Measurements from ENCODE around the gene FUCA1.
"Not testable (repeated sequence)": the region's sequence is repeated elsewhere in the genome, so short reads cannot be mapped to it uniquely, and the experiment has no call there.

The FUCA1 gene

DNA sequence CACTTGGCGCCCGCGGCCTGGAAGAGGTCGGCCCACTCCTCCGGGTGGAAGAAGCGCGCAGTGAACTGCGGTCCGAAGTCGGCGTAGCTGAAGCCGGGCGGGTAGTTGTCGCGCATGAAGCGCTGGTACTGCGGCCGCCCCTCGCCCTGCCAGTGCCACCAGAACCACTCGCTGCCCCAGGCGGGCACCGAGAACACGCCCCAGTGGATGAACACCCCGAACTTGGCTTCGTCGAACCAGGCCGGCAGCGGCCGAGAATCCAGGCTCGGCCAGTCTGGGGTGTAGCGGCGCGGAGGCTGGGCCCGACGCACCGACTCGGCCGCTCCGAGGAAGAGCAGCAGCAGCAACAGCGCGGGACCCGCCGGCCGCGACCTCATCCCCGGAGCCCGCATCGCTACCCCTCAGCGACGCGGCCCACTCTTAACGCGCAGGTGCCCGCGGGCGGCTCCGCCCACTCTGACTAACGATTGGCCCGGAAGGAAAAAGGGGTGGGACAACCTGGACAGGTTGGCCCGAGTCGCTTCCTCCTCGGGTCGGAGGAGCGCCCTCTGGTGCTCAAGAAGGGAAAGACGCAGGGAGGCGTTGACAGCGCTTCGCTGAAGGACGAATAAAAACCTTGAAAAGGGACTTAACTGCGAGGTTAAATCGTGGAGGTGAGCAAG, at the start of gene FUCA1:
Gene FUCA1 (minus strand): TSS at position 396 of the 662 bp plus-strand sequence. CDS start 4 bp downstream, at position 392.
- peak; percentile 94 to 96 for DNase-seq

DNA sequence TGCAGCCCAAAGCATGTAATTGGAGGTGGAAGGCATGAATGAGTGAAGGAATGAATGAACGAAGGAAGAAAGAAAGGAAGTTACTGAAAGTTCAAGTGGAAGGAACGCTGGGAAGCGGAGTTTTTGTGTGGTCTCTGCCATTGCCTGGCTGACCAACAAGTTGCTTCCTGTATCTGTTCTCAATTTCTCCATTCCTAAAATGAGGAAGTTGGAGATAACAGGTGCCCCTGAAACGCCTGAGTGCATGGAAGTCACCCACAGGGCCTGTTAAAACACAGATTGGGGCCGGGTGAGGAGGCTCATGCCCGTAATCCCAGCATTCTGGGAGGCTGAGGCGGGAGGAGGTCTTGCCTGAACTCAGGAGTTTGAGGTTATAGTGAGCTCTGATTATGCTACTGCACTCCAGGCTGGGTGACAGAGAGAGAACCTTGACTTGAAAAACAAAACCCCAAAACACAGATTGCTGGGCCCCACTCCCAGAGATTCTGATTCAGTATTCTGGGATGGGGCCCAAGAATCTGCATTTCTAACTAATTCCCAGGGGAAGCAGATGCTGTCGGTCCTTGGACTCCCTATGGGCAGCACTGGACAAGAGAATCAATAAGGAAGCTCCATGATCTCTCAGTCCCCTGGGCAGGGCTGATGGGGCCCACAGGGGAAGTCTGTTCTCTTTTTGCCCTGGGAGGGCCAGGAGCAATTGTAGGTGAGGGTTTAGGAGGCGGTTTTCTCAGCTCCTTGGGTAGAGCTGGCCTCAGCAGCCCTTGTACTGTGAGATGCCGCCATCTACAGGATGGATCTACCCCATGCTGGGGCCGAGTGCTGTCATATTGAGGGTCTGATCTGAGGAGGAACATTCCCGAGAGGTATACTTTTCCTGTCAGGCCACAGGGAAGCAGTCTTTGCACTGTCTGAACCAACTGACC, 48.4 kb upstream of the FUCA1 start:
- peak; percentile 10 to 17 for DNase-seq

DNA sequence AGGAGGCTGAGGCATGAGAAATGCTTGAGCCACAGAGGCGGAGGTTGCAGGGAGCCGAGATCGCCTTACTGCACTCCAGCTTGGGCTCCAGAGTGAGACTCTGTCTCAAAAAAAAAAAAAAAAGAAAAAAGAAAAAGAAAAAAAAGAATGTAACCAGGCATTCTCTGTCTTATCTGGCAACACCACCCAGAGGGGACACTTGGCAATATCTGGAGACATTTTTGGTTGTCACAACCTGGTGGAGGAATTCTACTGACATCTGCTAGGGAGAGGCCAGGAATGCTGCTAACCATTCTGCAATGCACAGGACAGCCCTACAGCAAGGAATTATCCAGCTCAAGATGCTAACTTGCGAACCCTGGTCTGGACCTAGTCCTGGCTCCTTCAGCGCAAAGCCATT, 47.4 kb upstream of the FUCA1 start:
- no peak for DNase-seq

DNA sequence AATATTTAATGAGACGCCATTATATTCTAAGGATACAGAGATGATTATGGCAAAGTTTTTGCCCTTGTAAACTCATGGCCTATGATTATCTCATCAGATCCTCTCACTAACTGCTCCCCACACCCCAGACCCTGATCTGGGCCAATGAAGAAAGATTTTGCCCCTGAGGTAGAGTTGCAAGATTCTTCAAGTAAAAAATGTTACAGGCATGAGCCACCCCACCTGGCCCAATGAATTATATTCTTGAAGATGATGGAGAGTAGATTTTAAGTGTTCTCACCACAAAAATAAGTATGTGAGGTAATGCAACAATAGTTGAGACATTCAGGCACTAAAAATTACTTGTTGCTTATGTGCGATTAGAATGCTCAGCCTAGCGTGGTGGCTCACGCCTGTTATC, 46.8 kb upstream of the FUCA1 start:
- DNase-seq: no peak

DNA sequence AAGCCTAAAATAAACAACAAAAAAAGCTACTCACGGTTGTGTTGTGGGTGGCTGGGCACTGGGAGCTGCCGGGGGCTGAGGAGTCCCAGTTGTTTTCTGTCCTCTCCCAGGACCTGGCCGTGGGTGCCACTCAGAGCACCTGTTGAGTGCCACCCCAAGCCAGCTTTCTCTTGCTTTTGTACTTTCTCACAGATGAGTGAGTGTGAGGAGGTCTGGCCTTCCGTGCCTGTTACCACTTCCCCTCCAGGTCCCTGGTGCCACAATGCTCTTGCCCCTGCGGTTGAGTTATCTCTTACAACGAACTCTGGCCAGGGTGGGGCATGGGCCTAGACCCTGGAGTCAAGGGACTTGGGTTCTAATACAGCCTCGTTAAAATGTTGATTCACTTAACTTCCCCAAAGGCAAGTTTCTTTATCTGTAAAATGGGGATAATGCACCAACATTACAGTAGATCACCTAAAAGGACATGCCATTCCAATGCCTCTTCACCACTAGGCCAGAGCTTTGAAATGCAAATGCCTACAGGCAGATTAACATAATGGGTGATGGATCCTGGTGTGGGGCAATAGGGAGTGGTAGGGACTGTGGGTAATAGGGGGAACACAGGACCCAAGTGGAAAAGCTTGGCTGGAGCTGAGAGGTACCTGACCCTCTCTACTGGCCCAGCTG, 45.3 kb upstream of the FUCA1 start, which contains the start of gene CNR2:
Gene CNR2 (minus strand): TSS at position 151 of the 669 bp plus-strand sequence. CDS start 37,745 bp downstream, outside the sequence.
- DNase-seq: no peak

DNA sequence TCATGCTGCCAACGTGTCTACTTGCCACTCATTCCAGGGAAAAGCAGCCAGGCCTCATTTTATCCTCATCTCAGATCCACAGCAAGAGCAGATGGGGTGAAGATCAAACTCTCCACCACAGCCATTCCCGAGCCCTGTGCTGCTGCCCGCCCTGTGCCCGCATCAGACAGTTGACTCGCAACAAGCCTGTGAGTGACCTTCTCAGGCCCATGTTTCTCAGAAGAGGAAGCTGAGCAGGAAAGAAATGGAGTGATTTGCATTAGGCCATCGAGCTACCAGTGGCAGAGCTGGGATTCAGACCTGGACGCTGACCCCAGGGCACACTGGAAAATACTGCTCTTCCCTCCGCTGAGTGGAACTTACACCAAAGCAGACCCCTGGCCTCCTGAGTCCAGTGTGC, 43.8 kb upstream of the FUCA1 start:
- no peak for DNase-seq

DNA sequence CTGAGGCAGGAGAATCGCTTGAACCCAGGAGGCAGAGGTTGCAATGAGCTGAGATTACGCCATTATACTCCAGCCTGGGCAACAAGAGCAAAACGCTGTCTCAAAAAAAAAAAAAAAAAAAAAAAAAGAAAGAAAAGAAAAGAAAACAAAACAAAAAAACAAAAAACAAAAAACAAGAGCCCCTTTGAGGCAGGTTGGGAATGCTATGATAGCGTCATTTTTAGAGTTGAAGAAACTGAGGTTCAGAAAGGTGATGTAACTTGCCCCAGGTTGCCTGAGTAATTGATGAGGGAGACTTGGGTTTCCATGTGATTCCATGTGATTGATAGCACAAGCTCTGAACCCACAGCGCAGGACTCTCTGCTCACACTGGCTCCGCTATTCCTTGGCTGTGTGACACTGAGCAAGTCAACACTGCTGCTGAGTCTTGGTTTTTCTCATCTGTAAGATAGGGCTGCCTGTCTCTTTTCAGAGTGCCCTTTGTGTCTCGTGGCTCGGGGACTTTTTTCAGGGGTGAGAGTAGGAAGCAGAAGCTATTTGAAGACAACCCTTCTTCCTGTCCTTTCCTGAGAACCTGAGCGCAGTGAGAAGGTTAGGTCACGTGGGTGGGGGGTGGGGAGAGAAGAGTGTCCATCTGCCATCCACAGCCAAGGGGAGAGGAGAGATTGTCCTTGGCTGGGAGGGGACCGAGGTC, 42.6 kb upstream of the FUCA1 start:
- DNase-seq: no peak

DNA sequence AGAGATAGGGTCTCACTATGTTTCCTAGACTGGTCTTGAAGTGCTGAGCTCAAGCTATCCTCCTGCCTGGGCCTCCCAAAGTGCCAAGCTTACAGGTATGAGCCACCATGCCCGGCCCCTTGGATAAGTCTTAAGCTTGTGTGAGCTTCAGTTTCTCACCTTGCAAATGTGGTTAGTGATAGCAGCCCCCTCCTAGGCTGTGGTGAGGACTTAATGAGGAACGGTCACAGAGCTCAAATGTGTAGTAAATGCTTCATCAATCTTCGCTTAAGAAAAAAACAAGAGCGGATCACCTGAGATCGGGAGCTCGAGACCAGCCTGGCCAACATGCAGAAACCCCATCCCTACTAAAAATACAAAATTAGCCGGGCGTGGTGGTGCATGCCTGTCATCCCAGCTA, 42.1 kb upstream of the FUCA1 start:
- DNase-seq: no peak

DNA sequence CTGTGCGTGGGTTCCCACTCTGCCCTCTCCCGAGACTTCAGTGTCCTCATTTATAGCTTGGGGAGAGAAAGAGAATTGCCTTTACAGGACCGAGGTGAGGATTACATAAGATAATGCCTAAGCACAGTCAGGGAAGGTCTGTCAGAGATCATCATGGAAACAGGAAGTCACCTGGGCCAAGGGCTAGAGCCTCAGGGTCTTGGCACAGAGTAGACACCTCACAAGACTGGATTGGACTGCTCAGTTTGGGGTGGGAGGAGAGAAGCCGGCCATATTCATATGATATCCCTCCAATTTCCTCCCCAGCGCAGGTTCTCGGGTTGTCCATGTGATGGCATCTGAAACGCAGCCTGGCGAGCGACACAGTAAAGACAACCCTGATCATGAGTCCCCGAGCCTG, 41.3 kb upstream of the FUCA1 start:
- no peak for DNase-seq

DNA sequence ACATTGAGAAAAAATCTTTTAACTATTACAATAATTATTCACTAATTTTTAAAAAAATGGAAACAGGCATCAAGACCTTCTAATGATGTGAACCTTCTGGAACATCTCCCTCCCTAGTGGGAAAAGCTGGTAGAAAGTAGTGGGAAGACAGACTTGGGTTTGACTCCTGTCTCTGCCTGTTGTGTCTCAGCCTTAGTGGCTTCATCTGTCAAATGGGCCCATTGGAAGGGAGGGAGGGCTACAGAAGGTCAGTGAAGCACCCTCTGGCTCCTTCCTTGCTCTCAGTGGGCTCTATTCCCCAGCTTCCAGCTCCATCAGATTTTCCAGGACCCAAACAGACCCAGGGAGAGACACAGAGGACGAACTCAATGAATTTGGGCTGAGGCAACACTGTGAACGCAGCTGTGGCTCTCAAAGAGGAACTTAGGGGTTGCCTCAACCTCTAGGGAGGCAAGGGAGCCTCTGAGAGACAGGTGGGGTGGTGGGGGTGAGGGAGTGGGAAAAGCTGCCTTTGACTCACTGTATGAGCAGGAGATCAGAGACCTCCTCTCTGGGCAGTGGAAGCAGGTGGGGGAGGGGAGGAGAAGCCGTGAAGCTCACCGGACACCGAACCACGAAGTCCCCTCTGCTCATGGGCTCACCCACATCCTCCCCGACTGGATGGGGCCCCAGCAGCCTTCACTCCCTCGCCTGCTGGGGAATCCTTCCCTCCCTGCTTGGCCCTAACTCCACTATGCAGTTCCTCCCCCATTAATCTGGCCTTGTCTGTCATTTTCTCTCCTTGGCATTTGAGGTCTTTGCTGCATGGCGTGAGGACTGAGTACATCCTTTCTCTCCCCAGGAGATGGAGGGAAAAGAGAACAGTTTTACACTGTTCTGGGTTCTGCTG, 40.6 kb upstream of the FUCA1 start:
- no peak for DNase-seq

DNA sequence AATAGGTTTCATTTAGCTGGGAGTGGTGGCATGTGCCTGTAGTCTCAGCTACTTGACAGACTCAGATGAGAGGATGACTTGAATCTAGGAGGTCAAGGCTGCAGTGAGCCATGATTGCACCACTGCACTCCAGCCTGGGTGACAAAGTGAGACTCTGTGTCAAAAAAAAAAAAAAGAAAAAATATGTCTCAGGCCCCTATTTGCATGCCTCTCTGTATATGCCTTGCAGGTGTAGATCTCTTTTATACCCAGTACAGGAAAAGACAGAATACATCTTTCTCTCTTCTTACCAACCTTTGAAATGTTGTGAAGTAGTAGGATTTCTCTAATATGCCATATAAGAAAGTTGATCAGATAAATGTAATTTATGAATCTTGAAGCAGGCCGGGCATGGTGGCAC, 38.6 kb upstream of the FUCA1 start:
- DNase-seq: no peak

DNA sequence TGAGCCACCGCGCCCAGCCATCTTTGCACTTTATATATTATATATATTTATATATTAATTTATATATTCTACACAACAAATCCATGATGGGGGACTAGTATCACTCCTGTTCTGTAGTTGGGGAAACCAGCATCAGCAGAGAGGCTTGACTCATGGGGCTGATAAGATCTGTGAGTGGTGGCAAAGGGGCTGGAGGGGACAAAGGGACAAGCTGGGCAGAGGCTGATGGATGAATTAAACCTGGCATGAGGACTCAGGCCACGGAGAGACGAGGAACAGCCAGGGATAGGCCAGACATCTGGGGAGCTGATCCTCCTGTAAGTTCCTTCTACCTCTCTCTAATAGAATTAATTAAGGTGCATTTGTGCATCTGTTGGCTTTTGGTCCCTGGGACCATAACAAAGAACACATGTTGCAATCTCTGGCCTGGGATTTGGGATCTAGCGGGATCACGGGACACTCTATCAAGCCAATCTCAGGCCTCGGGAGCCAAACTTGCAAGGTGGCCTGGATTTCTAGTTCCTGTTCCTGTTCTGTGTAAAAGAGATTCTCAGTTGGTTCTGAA, 37.5 kb upstream of the FUCA1 start:
- no peak for DNase-seq

DNA sequence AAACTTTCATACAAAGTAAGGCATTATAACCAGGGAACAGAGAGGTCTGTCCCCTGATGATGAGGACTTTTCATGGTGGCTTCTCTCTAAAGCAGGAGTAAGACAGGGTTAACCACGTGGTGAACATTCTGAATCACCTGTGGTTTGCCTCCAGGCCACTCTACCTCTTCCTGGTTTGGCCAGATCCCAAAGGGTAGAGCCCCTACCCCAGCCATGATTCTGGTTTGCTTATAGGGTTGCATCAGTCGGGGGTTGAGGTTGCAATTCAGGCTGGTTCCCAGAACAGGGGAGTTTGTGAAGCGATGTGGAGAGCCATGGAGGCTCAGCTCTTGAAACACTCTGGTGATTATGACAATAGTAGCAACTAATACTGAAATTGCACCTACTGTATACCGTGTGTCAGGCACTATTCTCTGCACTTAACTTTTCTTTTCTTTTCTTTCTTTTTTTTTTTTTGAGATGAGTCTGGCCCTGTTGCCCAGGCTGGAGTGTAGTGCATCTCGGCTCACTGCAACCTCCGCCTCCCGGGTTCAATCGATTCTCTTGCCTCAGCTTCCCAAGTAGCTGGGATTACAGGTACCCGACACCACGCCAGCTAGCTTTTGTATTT, 36.8 kb upstream of the FUCA1 start:
- DNase-seq: no peak

DNA sequence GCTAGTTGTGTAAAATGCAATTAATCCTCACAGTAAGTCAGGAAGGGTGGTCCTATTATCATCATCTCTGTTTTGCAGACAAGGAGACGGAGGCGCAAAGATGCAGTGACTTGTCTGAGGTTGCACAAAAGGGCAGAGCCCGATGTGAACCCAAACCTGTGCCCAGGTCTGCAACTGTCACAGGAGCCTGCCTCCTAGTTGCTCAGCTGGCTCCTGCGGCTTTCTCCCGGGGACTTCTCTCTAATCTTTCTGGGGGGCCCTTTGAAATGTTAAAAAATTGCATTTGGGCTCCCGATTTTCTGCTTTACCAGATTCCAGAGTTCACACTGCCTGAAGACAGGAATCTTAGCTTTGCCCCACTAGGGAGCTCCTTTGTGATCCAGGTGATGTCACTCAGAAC, 35.7 kb upstream of the FUCA1 start:
- no peak for DNase-seq

DNA sequence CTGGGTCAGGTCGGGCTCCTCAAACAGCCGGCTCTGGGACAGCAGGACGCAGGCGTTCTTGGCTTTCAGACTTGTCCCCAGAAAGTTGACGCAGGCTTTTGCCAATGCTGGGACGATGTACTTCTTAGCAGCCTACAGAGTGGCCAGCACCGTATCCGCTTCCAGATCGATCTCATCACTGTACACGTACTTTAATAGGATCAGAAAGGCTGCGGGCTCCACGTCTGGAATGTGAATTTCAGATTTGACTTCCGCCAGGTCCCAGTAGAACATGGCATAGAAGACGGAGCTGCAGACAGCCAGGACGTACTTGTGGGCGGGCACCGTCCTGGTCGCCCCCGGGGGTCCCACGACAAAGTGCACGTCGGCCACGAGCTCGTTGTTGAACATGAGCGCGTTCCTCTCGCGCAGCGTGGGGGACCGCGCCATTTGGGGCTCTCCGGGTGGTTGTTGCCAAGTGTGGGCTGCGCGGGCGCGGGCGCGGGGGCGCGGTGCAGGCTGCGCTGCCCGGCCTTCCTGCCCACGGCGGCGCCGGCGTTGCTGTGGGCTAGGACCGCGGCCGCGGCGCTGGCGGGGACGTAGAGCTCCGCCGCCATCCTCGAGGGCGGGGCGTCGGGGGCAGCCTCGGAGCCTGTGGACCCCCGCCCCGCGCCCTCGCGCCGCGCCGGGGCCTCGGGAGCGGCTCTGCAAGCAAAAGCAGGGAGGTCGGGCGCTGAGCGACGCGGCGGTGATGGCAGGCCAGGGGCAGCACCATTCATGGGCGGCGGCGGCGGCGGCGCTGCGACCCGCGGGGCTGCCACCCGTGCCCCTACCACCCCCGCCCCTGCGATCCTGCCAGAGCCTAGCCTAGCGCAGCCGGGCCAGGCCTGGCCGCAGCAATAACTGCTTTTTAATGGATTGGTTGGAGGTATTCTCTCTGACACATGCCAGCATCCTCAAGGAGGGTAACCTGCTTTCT, 34.5 kb upstream of the FUCA1 start:
- no peak for DNase-seq

DNA sequence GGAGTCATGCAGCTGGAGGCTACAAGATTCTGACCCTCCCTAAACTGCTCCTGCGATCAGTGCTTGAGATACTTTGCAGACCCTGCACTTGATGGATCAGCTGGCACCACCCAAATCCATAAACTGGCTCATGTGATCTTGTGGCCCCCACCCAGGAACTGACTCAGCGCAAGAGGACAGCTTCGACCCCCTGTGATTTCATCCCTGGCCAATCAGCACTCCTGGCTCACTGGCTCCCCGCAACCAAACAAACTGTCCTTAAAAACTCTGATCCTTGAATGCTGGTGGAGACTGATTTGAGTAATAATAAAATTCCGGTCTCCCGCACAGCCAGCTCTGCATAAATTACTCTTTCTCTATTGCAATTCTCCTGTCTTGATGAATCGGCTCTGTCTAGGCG, 31.9 kb upstream of the FUCA1 start:
- DNase-seq: not testable (repeated sequence)

DNA sequence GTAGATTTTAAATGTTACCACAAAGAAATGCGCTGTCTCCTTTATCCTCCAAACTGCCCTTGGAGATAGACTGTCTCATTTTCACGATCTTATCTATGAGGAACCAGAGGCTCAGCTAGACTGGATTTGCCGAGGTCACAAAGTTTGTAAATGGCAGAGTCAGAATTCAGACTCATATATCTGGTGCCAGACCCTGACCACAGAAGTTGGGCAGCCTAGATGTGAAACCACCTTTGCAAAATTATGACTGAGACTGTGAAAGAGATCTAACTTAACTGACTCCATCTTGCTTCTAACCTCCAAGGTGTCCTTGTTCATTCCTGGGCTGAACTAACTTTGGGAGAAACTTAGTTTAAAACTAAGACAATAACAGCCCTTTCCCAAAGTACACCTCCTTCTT, 31.0 kb upstream of the FUCA1 start:
- no peak for DNase-seq

DNA sequence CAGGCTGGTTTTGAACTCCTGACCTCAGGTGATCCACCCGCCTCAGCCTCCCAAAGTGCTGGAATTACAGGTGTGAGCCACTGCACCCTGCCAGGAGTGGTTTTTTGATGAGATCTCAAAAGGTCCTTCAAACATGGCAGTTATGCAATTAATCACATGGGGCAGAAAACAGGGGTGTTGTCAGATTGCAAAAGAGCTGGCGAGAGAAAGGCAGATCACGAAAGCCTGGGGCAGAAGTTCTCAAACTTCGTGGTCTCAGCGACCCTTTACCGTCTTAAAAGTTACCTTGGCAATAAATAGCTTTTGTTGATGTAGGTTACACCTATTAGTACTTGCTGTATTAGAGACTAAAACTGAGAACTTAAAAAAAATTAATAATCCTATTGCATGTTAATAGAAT, 29.0 kb upstream of the FUCA1 start:
- DNase-seq: no peak

DNA sequence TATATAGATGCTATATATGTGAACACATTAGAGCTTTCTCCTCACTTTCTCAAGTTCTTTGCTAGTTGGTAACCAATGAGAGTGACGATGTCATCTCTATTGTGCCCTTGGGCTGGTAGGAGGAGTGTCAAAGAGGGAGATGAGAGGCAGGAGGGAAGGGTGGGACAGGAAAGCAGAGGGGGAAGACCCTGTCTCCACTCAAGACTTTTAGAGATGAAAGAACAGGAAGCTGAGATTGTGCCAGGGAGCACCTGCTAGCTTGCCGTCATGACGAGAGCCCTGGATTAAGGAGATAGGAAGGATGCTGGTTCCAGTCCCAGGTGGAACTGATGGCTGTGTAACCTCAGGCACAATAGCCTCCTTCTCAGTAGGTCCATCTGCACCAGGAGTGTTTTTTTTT, 28.4 kb upstream of the FUCA1 start:
- no peak for DNase-seq

DNA sequence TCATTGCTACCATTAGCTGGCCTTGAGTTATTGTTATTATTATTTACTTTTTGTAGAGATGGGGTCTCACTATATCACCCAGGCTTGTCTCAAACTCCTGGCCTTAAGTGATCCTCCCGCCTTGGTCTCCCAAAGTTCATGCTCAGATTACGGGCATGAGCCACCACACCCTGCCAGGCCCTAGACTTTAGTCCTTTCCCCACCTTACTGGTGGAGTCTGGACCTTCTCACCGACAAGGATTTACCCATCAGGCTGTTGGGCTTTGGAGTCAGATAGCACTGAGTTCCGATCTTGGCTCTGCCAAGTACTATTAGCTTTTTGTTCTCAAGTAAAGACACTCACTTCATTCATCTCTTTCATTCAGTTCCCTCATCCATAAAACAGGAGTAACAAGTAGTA, 27.9 kb upstream of the FUCA1 start:
- no peak for DNase-seq
